Esophagus squamous epithelium (tissue), 4 donors: ENCODE data around the gene TRPC6.

Experiments
- POLR2A ChIP-seq, 4 donors: fragments of 450-650 bp; IDR thresholded peaks; one replicate each; pipeline ENCODE4 v1.6.1; 2017; ENCODE audit warnings: antibody characterized with exemption in 4 of 4, mild to moderate bottlenecking in 4 of 4, moderate library complexity in 3 of 4
- TF ChIP-seq, protein P1 (sequence below), 6 experiments: fragments of 450-650 bp in 4 of 6; fragments of 200-600 bp in 2 of 6; sonication (generic) in 2 of 6; IDR thresholded peaks; one replicate each; pipeline ENCODE4 v1.5.1; 2016 to 2019; ENCODE audit warnings: antibody characterized with exemption in 6 of 6, mild to moderate bottlenecking in 4 of 6, moderate library complexity in 4 of 6

DNA sequence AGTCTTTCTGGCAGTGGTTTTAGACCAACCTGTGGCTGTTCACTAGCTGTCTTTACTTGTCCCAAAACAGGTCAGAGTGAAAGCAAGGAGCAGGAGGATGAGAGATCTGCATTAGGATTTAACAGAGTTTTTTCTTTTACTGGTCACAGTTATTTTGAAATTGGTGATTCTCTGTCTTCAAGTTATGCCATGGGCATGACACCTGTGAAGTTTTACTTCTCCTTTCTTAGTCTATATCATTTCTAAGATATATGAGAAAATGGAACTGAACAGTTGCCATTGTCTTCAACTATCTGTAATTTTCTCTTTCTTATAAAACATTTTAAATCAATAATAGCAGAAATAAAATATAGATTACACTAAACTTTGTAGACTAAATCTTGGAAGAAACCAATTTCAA lies 60.6 kb downstream of the TRPC6 start:
- TF ChIP-seq, protein P1, sequence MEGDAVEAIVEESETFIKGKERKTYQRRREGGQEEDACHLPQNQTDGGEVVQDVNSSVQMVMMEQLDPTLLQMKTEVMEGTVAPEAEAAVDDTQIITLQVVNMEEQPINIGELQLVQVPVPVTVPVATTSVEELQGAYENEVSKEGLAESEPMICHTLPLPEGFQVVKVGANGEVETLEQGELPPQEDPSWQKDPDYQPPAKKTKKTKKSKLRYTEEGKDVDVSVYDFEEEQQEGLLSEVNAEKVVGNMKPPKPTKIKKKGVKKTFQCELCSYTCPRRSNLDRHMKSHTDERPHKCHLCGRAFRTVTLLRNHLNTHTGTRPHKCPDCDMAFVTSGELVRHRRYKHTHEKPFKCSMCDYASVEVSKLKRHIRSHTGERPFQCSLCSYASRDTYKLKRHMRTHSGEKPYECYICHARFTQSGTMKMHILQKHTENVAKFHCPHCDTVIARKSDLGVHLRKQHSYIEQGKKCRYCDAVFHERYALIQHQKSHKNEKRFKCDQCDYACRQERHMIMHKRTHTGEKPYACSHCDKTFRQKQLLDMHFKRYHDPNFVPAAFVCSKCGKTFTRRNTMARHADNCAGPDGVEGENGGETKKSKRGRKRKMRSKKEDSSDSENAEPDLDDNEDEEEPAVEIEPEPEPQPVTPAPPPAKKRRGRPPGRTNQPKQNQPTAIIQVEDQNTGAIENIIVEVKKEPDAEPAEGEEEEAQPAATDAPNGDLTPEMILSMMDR (IDR thresholded peaks at IDR 0.05) = no peak
- TF ChIP-seq POLR2A (IDR thresholded peaks at IDR 0.05) = no peak
